Measurements from ENCODE around the gene MKLN1. TPM values are rescaled to one million over a fixed set of nuclear protein-coding genes. Genes with fewer than 3 reads are reported as not detected.

MKLN1 gene
- total and polyA plus RNA-seq, 2 donors (not counting 1 experiment from before 2014, with no cell fraction given): 8.5 to 68.4 TPM

GRCh38 chr7:131487217-131487616 lies 159.5 kb downstream of the MKLN1 start:
- Histone ChIP-seq H3K4me2 (replicated peaks; ENCODE audit: low read depth, low read length, poor library complexity, severe bottlenecking) (no peak overlapping the region), H3K4me3 (ENCODE audit: control extremely low read depth in 1 of 5, extremely low read depth in 1 of 5, insufficient read depth in 1 of 5, low read depth in 2 of 5, low read length in 4 of 5) (no peak overlapping the region), H2AFZ (ENCODE audit: insufficient read depth, low read depth, low read length, poor library complexity, severe bottlenecking) (no peak overlapping the region), H3K27me3 (replicated peaks in 1 of 4; ENCODE audit: control extremely low read depth in 1 of 4, control insufficient read depth in 3 of 4, insufficient read depth in 4 of 4, low read length in 3 of 4) (no peaks in the 10 kb centered on the region), H3K36me3 (replicated peaks in 1 of 2; ENCODE audit: control extremely low read depth in 1 of 2, control insufficient read depth in 1 of 2, extremely low read depth in 1 of 2, insufficient read depth in 2 of 2, low read length in 1 of 2) (peaks cover 0 to 18% of the 10 kb centered on the region in 2 experiments), H3K79me2 (ENCODE audit: control insufficient read depth, insufficient read depth, low read length) (no peaks in the 10 kb centered on the region), H3K9me3 (ENCODE audit: control extremely low read depth in 1 of 3, control insufficient read depth in 2 of 3, insufficient read depth in 1 of 3, low read length in 2 of 3) (no peaks in the 10 kb centered on the region), H4K20me1 (ENCODE audit: control insufficient read depth, insufficient read depth, low read length, poor library complexity, severe bottlenecking) (no peaks in the 10 kb centered on the region), H3K4me1 (ENCODE audit: control insufficient read depth in 2 of 2, insufficient read depth in 2 of 2, low read length in 2 of 2) (peaks cover 6% of the 10 kb centered on the region in 2 donors), H3K27ac (ENCODE audit: low read length in 2 of 2) (no peak overlapping the region), H3K9ac (ENCODE audit: low read length) (no peak overlapping the region)
- WGBS (ENCODE audit: insufficient coverage): no CpG with 5 or more reads among the region's 1 CpG
- intact Hi-C loops (cut with micrococcal nuclease): no loop called here
- ATAC-seq (ENCODE audit: low read depth) (no peak), DNase-seq (no peak)
- TF ChIP-seq CTCF (IDR thresholded peaks at IDR 0.05) (no peak), EZH2 (IDR thresholded peaks at IDR 0.05; ENCODE audit: borderline replicate concordance, insufficient read depth, low read depth, low read length, poor library complexity, severe bottlenecking) (no peak)
- H3K4me1 Mint-ChIP-seq: peaks cover 6% of the 10 kb centered on the region
- H3K27me3 Mint-ChIP-seq: no peaks in the 10 kb centered on the region
- H3K4me3 Mint-ChIP-seq: no peak overlapping the region
- CTCF ChIA-PET: interaction anchor here (1.0 to 2.3 kb wide), 2 partner anchors 40 to 168 kb away, joined by 3 to 8 read pairs; no protein-coding TSS in a partner anchor
- no peaks in the 10 kb centered on the region for H3K9me3 Mint-ChIP-seq (ENCODE audit: insufficient read depth)
- H3K27ac Mint-ChIP-seq: no peak overlapping the region
- POLR2A ChIA-PET: no interaction called here

- no peak overlapping the region for H2AFZ ChIP-seq (ENCODE audit: insufficient read depth, low read depth, low read length, poor library complexity, severe bottlenecking)
- no peaks in the 10 kb centered on the region for H3K9me3 ChIP-seq (ENCODE audit: control extremely low read depth in 1 of 3, control insufficient read depth in 2 of 3, insufficient read depth in 1 of 3, low read length in 2 of 3)
- H3K27me3 ChIP-seq (replicated peaks in 1 of 4; ENCODE audit: control extremely low read depth in 1 of 4, control insufficient read depth in 3 of 4, insufficient read depth in 4 of 4, low read length in 3 of 4): no peaks in the 10 kb centered on the region
- no CpG with 5 or more reads among the region's 2 CpGs for WGBS (ENCODE audit: insufficient coverage)
- H3K79me2 ChIP-seq (ENCODE audit: control insufficient read depth, insufficient read depth, low read length): no peaks in the 10 kb centered on the region
- CTCF ChIA-PET: no interaction called here
- ATAC-seq (ENCODE audit: low read depth) (no peak), DNase-seq (no peak)
- no peak overlapping the region for H3K4me2 ChIP-seq (replicated peaks; ENCODE audit: low read depth, low read length, poor library complexity, severe bottlenecking)
- POLR2A ChIA-PET: no interaction called here
- no peaks in the 10 kb centered on the region for H3K4me1 Mint-ChIP-seq
- no peak overlapping the region for H3K4me3 ChIP-seq (ENCODE audit: control extremely low read depth in 1 of 5, extremely low read depth in 1 of 5, insufficient read depth in 1 of 5, low read depth in 2 of 5, low read length in 4 of 5)
- no peak for TF ChIP-seq EZH2 (IDR thresholded peaks at IDR 0.05; ENCODE audit: borderline replicate concordance, insufficient read depth, low read depth, low read length, poor library complexity, severe bottlenecking)
- peak; percentile 33 for TF ChIP-seq CTCF (IDR thresholded peaks at IDR 0.05)
- H3K27ac ChIP-seq (ENCODE audit: low read length in 2 of 2): no peak overlapping the region
- H4K20me1 ChIP-seq (ENCODE audit: control insufficient read depth, insufficient read depth, low read length, poor library complexity, severe bottlenecking): no peaks in the 10 kb centered on the region
- peaks cover 0 to 16% of the 10 kb centered on the region in 2 experiments for H3K36me3 ChIP-seq (replicated peaks in 1 of 2; ENCODE audit: control extremely low read depth in 1 of 2, control insufficient read depth in 1 of 2, extremely low read depth in 1 of 2, insufficient read depth in 2 of 2, low read length in 1 of 2)
- no peaks in the 10 kb centered on the region for H3K4me1 ChIP-seq (ENCODE audit: control insufficient read depth in 2 of 2, insufficient read depth in 2 of 2, low read length in 2 of 2)
- H3K4me3 Mint-ChIP-seq: no peak overlapping the region
- H3K27ac Mint-ChIP-seq: no peak overlapping the region
- H3K27me3 Mint-ChIP-seq: no peaks in the 10 kb centered on the region
- intact Hi-C loops (cut with micrococcal nuclease): no loop called here
- H3K9me3 Mint-ChIP-seq (ENCODE audit: insufficient read depth): no peaks in the 10 kb centered on the region
- no peak overlapping the region for H3K9ac ChIP-seq (ENCODE audit: low read length)
Observed at GRCh38 chr7:131488361-131488760, 160.7 kb downstream of the MKLN1 start.

Data from B cell (primary cell).